GM12873 (cell line): ENCODE measurements around the gene PTP4A2.

Experiments used
- TF ChIP-seq, protein P1 (sequence below): IDR thresholded peaks from 2 replicates; pipeline ENCODE4 v1.5.1; 2012; ENCODE audit warnings: low read depth, mild to moderate bottlenecking, moderate library complexity, low read length, control low read depth; ENCODE audit not compliant: insufficient read depth; ENCODE audit errors: missing control alignments

The PTP4A2 gene

DNA sequence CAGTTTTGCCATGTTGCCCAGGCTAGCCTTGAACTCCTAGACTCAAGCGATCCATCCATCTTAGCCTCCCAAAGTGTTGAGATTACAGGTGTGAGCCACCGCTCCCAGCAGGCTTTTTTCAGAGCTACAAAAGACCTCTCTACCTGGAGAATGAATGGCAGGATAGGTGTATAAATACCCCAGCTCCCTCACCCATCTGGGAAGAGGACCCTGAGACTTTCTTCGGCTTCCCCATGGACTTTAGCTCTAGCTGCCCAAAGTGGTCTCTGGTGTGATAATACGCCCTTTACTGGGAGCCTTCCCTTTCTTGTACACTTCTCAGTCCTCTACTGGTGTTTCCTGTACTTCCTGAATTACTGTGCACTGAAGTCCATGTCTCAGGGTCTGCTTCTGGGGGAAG, 60.6 kb downstream of the PTP4A2 start:
- TF ChIP-seq, protein P1, sequence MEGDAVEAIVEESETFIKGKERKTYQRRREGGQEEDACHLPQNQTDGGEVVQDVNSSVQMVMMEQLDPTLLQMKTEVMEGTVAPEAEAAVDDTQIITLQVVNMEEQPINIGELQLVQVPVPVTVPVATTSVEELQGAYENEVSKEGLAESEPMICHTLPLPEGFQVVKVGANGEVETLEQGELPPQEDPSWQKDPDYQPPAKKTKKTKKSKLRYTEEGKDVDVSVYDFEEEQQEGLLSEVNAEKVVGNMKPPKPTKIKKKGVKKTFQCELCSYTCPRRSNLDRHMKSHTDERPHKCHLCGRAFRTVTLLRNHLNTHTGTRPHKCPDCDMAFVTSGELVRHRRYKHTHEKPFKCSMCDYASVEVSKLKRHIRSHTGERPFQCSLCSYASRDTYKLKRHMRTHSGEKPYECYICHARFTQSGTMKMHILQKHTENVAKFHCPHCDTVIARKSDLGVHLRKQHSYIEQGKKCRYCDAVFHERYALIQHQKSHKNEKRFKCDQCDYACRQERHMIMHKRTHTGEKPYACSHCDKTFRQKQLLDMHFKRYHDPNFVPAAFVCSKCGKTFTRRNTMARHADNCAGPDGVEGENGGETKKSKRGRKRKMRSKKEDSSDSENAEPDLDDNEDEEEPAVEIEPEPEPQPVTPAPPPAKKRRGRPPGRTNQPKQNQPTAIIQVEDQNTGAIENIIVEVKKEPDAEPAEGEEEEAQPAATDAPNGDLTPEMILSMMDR, result no peak

DNA sequence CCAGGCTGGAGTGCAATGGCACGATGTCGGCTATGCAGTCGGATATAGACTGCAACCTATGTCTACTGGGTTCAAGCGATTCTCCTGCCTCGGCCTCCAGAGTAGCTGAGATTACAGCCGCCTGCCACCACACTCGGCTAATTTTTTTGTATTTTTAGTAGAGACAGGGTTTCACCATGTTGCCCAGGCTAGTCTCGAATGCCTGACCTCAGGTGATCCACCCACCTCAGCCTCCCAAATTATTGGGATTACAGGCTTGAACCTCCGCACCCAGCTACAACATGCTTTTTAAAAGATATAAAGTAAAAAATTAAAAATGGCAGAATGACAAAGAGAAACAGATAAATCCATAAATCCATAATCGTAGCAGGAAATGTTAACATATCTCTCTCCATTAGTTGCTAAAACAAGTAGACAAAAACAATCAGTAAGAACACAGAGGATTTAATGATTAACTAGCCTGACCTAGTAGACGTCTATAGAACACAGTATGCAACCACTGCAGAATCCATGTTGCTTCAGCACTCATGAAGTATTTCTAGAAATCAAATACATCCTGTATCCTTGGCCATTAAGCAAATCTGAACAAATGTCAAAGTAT, 62.4 kb downstream of the PTP4A2 start:
- TF ChIP-seq, protein P1, result no peak

DNA sequence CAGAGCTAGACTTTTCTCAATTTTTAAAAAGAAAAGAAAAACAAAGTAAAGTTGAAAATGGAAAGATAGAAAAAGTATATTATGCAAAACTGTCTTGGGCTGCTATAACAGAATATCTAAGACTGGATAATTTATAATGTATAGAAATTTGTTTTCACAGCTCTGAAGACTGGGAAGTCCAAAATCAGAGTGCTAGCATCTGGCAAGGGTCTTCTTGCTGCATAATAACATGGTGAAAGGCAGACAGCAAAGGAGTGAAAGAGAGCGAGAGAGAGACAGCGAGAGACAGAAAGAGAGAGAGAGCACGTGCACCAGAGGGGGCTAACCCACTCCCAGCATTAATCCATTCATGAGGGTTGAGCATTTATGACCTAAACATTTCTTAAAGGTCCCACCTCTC, 63.2 kb downstream of the PTP4A2 start:
- TF ChIP-seq, protein P1, result no peak

DNA sequence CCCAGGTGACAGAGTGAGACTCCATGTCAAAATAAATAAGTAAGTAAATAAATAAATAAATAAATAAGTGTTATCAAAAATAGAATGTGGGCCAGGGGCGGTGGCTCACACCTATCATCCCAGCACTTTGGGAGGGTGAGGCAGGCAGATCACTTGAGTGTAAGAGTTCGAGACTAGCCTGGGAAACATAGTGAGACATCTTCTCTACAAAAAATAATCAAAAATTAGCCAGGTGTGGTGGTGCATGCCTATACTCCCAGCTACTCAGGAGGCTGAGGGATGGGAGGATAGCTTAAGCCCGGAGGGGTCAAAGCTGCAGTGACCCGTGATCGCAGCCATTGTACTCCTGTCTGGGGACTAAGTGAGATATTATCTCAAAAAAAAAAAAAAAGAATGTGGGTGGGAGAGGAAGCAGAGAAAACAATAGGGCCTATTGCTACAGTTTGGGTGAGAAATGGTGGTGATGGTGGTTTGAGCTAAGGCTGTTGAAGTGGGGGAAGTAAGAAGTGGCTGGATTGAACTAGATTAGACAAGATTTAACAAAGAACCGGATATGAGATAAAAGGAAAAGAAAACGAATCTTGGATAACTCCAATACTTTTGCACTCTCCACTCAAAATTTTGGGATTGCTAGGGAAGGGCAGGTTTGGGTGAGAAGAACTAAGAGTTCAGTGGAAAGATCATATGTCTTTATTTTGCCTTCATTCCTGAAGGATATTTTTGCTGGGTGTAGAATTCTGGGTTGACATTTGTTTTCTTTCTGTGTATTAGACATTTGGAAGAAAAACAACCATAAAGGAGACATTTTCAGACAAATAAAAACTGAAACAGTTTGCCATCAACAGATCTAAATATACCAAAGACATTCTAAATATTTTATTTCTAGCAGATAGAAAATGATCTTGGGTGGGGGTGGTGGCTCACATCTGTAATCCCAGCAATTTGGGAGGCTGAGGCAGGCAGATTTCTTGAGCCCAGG, 65.2 kb downstream of the PTP4A2 start:
- TF ChIP-seq, protein P1, result no peak

DNA sequence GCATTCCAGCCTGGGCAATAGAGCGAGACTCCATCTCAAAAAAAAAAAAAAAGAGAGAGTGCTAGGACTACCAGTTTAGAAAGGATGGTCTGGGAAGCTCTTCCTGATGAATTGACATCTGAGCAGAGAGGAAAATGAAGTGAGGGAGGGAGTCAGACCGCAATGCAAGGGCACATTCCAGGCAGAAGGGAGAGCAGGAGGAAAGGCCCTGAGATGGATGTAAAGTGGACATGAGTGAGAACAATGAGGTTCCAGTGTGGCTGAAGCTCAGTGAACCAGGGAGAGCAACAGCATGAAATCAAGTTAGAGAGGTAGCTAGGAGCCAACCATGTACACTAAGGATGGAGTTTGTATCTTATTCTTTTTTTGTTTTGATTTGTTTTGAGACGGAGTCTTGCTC, 66.5 kb downstream of the PTP4A2 start:
- TF ChIP-seq, protein P1, result no peak

DNA sequence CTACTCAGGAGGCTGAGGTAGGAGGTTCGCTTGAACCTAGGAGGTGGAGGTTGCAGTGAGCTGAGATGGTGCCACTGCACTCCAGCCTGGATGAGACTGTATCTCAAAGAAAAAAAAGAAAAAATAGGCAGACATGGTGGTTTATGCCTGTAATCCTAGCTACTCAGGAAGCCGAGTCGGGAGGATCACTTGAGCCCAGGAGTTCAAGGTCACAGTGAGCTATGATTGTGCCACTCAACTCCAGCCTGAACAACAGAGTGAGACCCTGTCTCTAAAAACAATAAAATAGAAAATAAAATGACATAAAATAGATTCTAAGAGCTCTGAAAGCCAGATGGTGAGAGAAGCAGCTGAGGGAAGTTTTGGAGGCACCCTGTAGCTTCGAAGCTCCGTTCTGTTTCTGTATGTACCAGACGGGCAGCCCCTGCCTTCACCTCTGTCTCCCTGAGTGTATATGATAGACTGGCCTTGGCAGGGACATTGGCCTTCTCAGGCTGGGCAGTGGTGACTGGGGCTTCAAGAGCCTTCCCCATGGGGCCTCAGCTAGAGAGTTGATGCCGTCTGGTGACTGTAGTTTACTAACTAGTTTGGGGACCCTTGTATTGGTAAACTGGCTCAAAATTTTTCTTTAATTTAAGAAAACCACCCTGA, 68.0 kb downstream of the PTP4A2 start:
- TF ChIP-seq, protein P1, result no peak

DNA sequence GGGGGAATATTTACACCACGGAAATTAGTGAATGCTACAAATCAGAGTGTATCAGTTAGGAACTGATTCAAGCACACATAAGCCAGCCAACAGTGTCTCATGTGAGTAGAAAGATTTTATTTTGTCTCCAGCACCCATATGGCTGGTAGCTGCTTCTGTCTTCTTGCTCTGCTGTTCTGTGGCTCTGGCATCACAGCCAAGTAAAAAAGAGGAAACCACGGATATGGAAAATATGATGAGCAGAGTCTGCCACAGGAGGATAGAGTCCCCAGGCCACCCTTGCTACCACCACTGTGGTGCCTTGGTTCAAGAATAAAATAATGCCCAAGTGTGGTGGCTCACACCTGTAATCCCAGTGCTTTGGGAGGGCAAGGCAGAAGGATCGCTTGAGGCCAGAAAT, 68.7 kb downstream of the PTP4A2 start:
- TF ChIP-seq, protein P1, result no peak
